Ectodermal cell (in vitro differentiated cells): ENCODE data around the gene KLHDC4.

Source experiments
- H3K27ac ChIP-seq: 2 replicates; pipeline ENCODE4 v1.7.0; 2013; ENCODE audit warnings: mild to moderate bottlenecking, low read depth, low read length; ENCODE audit not compliant: insufficient read depth, poor library complexity, severe bottlenecking
- H3K27me3 ChIP-seq: 2 replicates; pipeline ENCODE4 v1.7.0; 2013; ENCODE audit warnings: mild to moderate bottlenecking, low read length; ENCODE audit not compliant: insufficient read depth, control insufficient read depth, poor library complexity, severe bottlenecking
- H3K36me3 ChIP-seq: one replicate; pipeline ENCODE4 v1.7.0; 2013; ENCODE audit warnings: low read length; ENCODE audit not compliant: control insufficient read depth, insufficient read depth
- H3K4me1 ChIP-seq: one replicate; pipeline ENCODE4 v1.7.0; 2013; ENCODE audit warnings: low read length; ENCODE audit not compliant: control insufficient read depth, insufficient read depth
- H3K4me3 ChIP-seq: 2 replicates; pipeline ENCODE4 v1.7.0; 2013; ENCODE audit warnings: low read depth, low read length, control low read depth; ENCODE audit not compliant: insufficient read depth
- H3K9me3 ChIP-seq: 2 replicates; pipeline ENCODE4 v1.7.0; 2013; ENCODE audit warnings: mild to moderate bottlenecking, low read length, moderate library complexity; ENCODE audit not compliant: control insufficient read depth
- whole genome bisulfite sequencing, 2 experiments: methylation state at CpG; one replicate each; pipeline ENCODE4 v1.1.7; 2013; ENCODE audit warnings: missing lambda C conversion rate in 2 of 2; 5-methylcytosine and 5-hydroxymethylcytosine counted together

The KLHDC4 gene

GRCh38 chr16:87802670-87803069 is 36.9 kb upstream of the KLHDC4 start:
- Histone ChIP-seq H3K4me1 (peaks cover 7% of the 10 kb centered on the region), H3K4me3 (no peak overlapping the region), H3K27ac (no peak overlapping the region), H3K36me3 (no peaks in the 10 kb centered on the region), H3K9me3 (no peaks in the 10 kb centered on the region), H3K27me3 (no peaks in the 10 kb centered on the region)
- 89 to 94% methylated on average over 8 of the region's 8 CpGs for WGBS, 2 experiments

GRCh38 chr16:87801679-87802259 is 36.0 kb upstream of the KLHDC4 start:
- WGBS, 2 experiments = 94 to 95% methylated on average over 16 of the region's 16 CpGs
- Histone ChIP-seq H3K9me3 (no peaks in the 10 kb centered on the region), H3K4me1 (peaks cover 7% of the 10 kb centered on the region), H3K36me3 (no peaks in the 10 kb centered on the region), H3K4me3 (no peak overlapping the region), H3K27ac (no peak overlapping the region), H3K27me3 (no peaks in the 10 kb centered on the region)

GRCh38 chr16:87800497-87800896 is 34.7 kb upstream of the KLHDC4 start:
- no peaks in the 10 kb centered on the region for H3K27me3 ChIP-seq
- no peaks in the 10 kb centered on the region for H3K4me1 ChIP-seq
- H3K9me3 ChIP-seq = no peaks in the 10 kb centered on the region
- H3K4me3 ChIP-seq = no peak overlapping the region
- WGBS, 2 experiments = 90 to 93% methylated on average over 6 of the region's 6 CpGs
- no peaks in the 10 kb centered on the region for H3K36me3 ChIP-seq
- no peak overlapping the region for H3K27ac ChIP-seq

- Histone ChIP-seq H3K4me3 (no peak overlapping the region), H3K9me3 (no peaks in the 10 kb centered on the region), H3K4me1 (no peaks in the 10 kb centered on the region), H3K27ac (no peak overlapping the region), H3K27me3 (no peaks in the 10 kb centered on the region), H3K36me3 (no peaks in the 10 kb centered on the region)
- WGBS, 2 experiments = 89 to 92% methylated on average over 12 of the region's 12 CpGs
Measured at GRCh38 chr16:87795336-87795735, 29.6 kb upstream of the KLHDC4 start.

GRCh38 chr16:87794485-87795078 is 28.8 kb upstream of the KLHDC4 start:
- Histone ChIP-seq H3K27me3 (no peaks in the 10 kb centered on the region), H3K4me1 (no peaks in the 10 kb centered on the region), H3K4me3 (no peak overlapping the region), H3K9me3 (no peaks in the 10 kb centered on the region), H3K36me3 (no peaks in the 10 kb centered on the region), H3K27ac (no peak overlapping the region)
- 94 to 95% methylated on average over 14 of the region's 14 CpGs for WGBS, 2 experiments

GRCh38 chr16:87792205-87792565 is 26.4 kb upstream of the KLHDC4 start:
- no peaks in the 10 kb centered on the region for H3K36me3 ChIP-seq
- no peak overlapping the region for H3K4me3 ChIP-seq
- 90 to 92% methylated on average over 7 of the region's 7 CpGs for WGBS, 2 experiments
- no peak overlapping the region for H3K27ac ChIP-seq
- no peaks in the 10 kb centered on the region for H3K4me1 ChIP-seq
- no peaks in the 10 kb centered on the region for H3K27me3 ChIP-seq
- H3K9me3 ChIP-seq = no peaks in the 10 kb centered on the region

- Histone ChIP-seq H3K9me3 (no peaks in the 10 kb centered on the region), H3K27ac (no peak overlapping the region), H3K4me1 (no peaks in the 10 kb centered on the region), H3K36me3 (no peaks in the 10 kb centered on the region), H3K4me3 (no peak overlapping the region), H3K27me3 (no peaks in the 10 kb centered on the region)
- 80 to 81% methylated on average over 32 of the region's 32 CpGs for WGBS, 2 experiments
Measured at GRCh38 chr16:87791295-87792204, 25.8 kb upstream of the KLHDC4 start.

- WGBS, 2 experiments = 93 to 94% methylated on average over 17 of the region's 17 CpGs
- H3K4me3 ChIP-seq = no peak overlapping the region
- H3K4me1 ChIP-seq = no peaks in the 10 kb centered on the region
- H3K9me3 ChIP-seq = no peaks in the 10 kb centered on the region
- no peaks in the 10 kb centered on the region for H3K27me3 ChIP-seq
- H3K36me3 ChIP-seq = no peaks in the 10 kb centered on the region
- H3K27ac ChIP-seq = no peak overlapping the region
Measured at GRCh38 chr16:87790292-87791100, 24.7 kb upstream of the KLHDC4 start.

- H3K27ac ChIP-seq = no peak overlapping the region
Measured at GRCh38 chr16:87789437-87790291, 23.9 kb upstream of the KLHDC4 start.

More at GRCh38 chr16:87789437-87790291, 23.9 kb upstream of the KLHDC4 start:
- Histone ChIP-seq H3K36me3 (no peaks in the 10 kb centered on the region), H3K4me1 (no peaks in the 10 kb centered on the region), H3K27me3 (no peaks in the 10 kb centered on the region), H3K9me3 (no peaks in the 10 kb centered on the region), H3K4me3 (no peak overlapping the region)
- WGBS, 2 experiments = 94 to 95% methylated on average over 20 of the region's 20 CpGs
